Ishikawa (cell line): ENCODE data around the gene HOXB8.
A peak's percentile ranks its signal among the peaks of the same experiment; 100 is the strongest.

Experiments used
- CEBPB ChIP-seq: IDR thresholded peaks from 2 replicates; pipeline ENCODE4 v1.6.1; 2012
- CREB1 ChIP-seq: IDR thresholded peaks from 2 replicates; pipeline ENCODE4 v1.6.1; 2012; ENCODE audit warnings: low read depth
- EGR1 ChIP-seq: IDR thresholded peaks from 2 replicates; pipeline ENCODE4 v1.6.1; 2012
- EP300 ChIP-seq: IDR thresholded peaks from 2 replicates; pipeline ENCODE4 v1.6.1; 2012; ENCODE audit warnings: borderline replicate concordance
- FOXM1 ChIP-seq: IDR thresholded peaks from 2 replicates; pipeline ENCODE4 v1.6.1; 2012; ENCODE audit warnings: low read depth, borderline replicate concordance
- MAX ChIP-seq: IDR thresholded peaks from 2 replicates; pipeline ENCODE4 v1.6.1; 2012
- NFIC ChIP-seq: IDR thresholded peaks from 2 replicates; pipeline ENCODE4 v1.6.1; 2012
- RAD21 ChIP-seq: IDR thresholded peaks from 2 replicates; pipeline ENCODE4 v1.6.1; 2012; ENCODE audit warnings: low read depth
- REST ChIP-seq: IDR thresholded peaks from 2 replicates; pipeline ENCODE4 v1.6.1; 2012; ENCODE audit warnings: low read depth, mild to moderate bottlenecking
- TAF1 ChIP-seq: IDR thresholded peaks from 2 replicates; pipeline ENCODE4 v1.6.1; 2012; ENCODE audit warnings: low read depth, mild to moderate bottlenecking
- TCF12 ChIP-seq: IDR thresholded peaks from 2 replicates; pipeline ENCODE4 v1.6.1; 2012; ENCODE audit warnings: low read depth
- TEAD4 ChIP-seq: IDR thresholded peaks from 2 replicates; pipeline ENCODE4 v1.6.1; 2012
- USF1 ChIP-seq: IDR thresholded peaks from 2 replicates; pipeline ENCODE4 v1.6.1; 2012
- YY1 ChIP-seq: IDR thresholded peaks from 2 replicates; pipeline ENCODE4 v1.6.1; 2012; ENCODE audit warnings: low read depth
- ZBTB7A ChIP-seq: IDR thresholded peaks from 2 replicates; pipeline ENCODE4 v1.6.1; 2012; ENCODE audit warnings: low read depth

Gene HOXB8

GRCh38 chr17:48608494-48608834 lies 6.6 kb downstream of the HOXB8 start:
- TF ChIP-seq MAX (no peak), TAF1 (no peak), TEAD4 (no peak), NFIC (no peak), EGR1 (no peak), YY1 (no peak), REST (no peak), CREB1 (no peak), EP300 (no peak)

- TF ChIP-seq TEAD4 (no peak), YY1 (no peak), EP300 (no peak), FOXM1 (no peak), CEBPB (no peak), NFIC (no peak), RAD21 (no peak), USF1 (no peak), REST (no peak), ZBTB7A (no peak), CREB1 (no peak), EGR1 (no peak), TAF1 (no peak), MAX (no peak), TCF12 (no peak)
These were observed 8.0 kb downstream of the HOXB8 start for GRCh38 chr17:48606892-48607614.

- no peak for TF ChIP-seq REST
- TF ChIP-seq USF1 = no peak
- no peak for TF ChIP-seq CREB1
- TF ChIP-seq ZBTB7A = no peak
- no peak for TF ChIP-seq FOXM1
- TF ChIP-seq TAF1 = no peak
- no peak for TF ChIP-seq TEAD4
- no peak for TF ChIP-seq EGR1
These were observed 8.9 kb downstream of the HOXB8 start for GRCh38 chr17:48605991-48606891.

- TF ChIP-seq EGR1 = no peak
- TF ChIP-seq NFIC = peak; percentile 77
- TF ChIP-seq CEBPB = no peak
- no peak for TF ChIP-seq YY1
- TF ChIP-seq FOXM1 = peak; percentile 26; the same call in 1 of the 2 replicates
- TF ChIP-seq TAF1 = no peak; the same call in 1 of the 2 replicates
- no peak for TF ChIP-seq CREB1
- no peak for TF ChIP-seq REST
- peak; percentile 43; the same call in 1 of the 2 replicates for TF ChIP-seq TEAD4
- peak; percentile 74 for TF ChIP-seq TCF12
- peak; percentile 77 for TF ChIP-seq EP300
- no peak for TF ChIP-seq USF1
- no peak for TF ChIP-seq RAD21
- TF ChIP-seq ZBTB7A = 0 out of 2 replicates have a peak, but pooled peaks have one; percentile 19
- TF ChIP-seq MAX = peak; percentile 49; the same call in 1 of the 2 replicates
These were observed 9.6 kb downstream of the HOXB8 start for GRCh38 chr17:48605409-48605919.
